GM12873 (cell line): ENCODE measurements around the gene SMAD3.

Experiments
- TF ChIP-seq, protein P1 (sequence below): IDR thresholded peaks from 2 replicates; pipeline ENCODE4 v1.5.1; 2012; ENCODE audit warnings: low read depth, mild to moderate bottlenecking, moderate library complexity, low read length, control low read depth; ENCODE audit not compliant: insufficient read depth; ENCODE audit errors: missing control alignments

SMAD3 gene

DNA sequence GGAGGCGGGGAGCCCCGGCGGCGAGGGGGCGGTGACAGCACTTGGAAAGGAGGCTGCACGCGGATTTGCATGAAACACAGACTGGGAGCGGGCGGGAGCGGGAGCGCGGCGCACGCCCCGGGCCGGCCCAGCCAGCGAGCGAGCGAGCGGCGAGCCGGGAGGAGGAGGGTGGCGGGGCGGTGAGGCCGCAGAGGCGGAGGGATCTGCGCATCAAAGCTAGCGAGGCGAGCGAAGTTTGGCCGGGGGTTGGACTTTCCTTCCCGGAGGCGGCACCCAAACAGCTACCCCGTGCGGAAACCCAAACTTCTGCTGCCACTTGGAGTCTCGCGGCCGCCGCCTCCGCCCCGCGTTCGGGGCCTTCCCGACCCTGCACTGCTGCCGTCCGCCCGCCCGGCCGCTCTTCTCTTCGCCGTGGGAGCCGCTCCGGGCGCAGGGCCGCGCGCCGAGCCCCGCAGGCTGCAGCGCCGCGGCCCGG, at the start of gene SMAD3:
Gene SMAD3, plus strand, starts transcription at position 72 of the 475 bp plus-strand sequence. CDS start 553 bp downstream, outside the sequence.
- TF ChIP-seq, protein P1, sequence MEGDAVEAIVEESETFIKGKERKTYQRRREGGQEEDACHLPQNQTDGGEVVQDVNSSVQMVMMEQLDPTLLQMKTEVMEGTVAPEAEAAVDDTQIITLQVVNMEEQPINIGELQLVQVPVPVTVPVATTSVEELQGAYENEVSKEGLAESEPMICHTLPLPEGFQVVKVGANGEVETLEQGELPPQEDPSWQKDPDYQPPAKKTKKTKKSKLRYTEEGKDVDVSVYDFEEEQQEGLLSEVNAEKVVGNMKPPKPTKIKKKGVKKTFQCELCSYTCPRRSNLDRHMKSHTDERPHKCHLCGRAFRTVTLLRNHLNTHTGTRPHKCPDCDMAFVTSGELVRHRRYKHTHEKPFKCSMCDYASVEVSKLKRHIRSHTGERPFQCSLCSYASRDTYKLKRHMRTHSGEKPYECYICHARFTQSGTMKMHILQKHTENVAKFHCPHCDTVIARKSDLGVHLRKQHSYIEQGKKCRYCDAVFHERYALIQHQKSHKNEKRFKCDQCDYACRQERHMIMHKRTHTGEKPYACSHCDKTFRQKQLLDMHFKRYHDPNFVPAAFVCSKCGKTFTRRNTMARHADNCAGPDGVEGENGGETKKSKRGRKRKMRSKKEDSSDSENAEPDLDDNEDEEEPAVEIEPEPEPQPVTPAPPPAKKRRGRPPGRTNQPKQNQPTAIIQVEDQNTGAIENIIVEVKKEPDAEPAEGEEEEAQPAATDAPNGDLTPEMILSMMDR, result peak; percentile 5

DNA sequence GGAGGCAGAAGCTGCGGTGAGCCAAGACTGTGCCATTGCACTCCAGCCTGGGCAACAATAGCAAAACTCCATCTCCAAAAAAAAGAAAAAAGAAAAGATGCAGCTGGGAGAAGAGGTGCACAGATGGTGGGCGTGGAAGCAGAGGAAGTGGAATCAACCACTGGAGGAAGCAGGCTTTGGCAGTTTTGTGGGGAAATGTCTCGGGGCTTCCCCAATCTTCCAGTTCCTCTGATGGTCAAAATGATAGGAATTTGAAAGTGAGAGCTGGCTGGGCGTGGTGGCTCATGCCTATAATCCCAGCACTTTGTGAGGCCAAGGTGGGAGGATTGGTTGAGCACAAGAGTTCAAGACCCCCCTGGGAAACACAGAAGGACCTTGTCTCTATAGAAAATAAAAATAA, 48.1 kb upstream of the SMAD3 start:
- TF ChIP-seq, protein P1, result no peak

DNA sequence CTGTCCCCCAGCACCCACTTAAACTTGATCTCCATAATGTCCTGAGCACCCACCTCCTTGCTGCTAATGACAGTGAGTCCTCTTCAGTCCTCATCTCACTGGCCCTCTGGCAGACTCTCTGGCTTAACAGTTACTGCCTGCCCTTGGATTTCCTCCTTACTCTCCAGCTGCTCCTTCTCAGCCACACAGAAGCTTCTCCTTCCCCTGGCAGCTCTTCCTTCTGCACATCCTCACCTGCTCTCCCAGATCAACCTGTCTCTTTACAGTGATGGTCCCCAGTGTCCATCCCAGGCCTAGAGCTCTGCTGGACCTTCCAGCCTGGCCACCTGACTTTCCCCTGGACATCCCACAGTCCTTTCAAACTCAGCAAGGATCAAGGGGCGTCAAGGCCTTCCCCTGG, 47.4 kb upstream of the SMAD3 start:
- TF ChIP-seq, protein P1, result no peak

DNA sequence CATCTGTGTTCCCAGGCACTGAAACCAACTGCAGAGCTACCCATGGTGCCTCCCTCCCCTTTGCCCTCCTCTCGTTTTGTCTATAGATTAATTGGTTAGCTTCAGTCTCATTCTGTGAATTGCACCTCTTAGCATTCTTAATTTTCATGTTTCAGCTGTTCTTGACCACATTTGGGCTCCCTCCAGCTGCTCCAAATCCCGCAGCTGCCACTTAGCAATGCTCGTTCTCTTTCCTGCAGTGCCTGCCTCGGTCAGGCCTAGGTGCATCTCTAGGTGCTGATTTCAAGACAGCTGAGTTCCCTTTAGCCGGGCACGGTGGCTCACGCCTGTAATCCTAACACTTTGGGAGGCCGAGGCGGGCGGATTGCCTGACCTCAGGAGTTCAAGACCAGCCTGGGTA, 47.0 kb upstream of the SMAD3 start:
- TF ChIP-seq, protein P1, result no peak

- TF ChIP-seq, protein P1, result no peak
Observed at GRCh38 chr15:67019069-67019468, 46.3 kb upstream of the SMAD3 start.

DNA sequence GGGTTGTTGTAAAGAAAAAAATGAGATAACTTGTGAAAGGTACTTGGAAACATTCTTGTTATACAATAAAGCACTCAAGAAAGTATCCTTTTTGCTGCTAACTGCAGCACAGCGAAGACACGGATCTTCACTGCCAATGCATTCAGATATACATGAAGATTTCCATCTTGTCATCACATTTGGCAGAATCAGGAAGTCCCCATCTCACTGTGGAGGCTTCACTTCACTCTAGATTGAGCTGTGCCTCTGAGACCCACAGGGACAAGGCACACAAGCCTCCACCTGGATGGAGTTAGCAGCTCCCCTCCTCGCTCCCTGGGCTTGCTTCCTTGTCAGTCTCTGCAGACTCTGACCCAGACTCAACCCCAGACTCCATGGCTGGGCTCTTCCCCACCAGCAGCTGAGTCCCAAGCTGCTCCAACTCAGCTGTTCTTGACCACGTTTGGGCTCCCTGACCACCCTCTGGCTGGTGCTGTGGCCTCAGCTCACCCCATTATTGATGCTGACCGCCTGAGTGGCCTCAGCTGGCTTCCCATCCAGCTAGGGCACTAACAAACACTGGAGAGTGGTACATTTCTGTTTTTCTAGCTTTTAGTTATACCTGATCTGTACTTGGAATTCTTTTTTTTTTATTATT, 45.4 kb upstream of the SMAD3 start:
- TF ChIP-seq, protein P1, result no peak

DNA sequence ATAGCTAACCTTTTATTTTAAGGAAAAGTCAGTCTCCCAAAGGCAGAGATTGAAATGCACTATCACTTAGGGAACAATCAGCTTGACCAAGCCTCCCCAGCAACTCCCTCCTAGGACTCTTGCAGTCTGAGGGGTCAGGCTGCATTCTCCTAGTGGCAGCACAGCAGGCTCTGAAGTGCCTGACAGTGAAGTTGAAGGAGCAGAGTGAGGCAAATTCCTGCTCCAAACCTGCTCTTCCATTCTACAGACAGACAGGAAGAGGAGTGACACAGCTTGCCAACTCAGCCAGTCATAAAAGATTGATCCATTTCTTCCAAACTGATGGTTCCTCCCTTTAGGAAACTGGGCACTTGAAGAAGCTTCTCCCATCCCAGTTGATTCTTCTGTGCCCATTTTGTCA, 43.9 kb upstream of the SMAD3 start:
- TF ChIP-seq, protein P1, result no peak
